Type B pancreatic cell (in vitro differentiated cells): ENCODE measurements around the gene CD244. TPM values are rescaled to one million over a fixed set of nuclear protein-coding genes. Genes with fewer than 3 reads are reported as not detected.

ENCODE experiments used
- DNase-seq: peaks from one replicate; pipeline ENCODE4 v3.0.0; 2021; ENCODE audit warnings: mixed read lengths; ENCODE audit not compliant: unreplicated experiment; ENCODE audit errors: extremely low spot score
- H3K27ac Mint-ChIP-seq: 2 replicates; pipeline ENCODE4 v1.8.0; 2021; ENCODE audit warnings: mild to moderate bottlenecking, mixed read lengths
- H3K27me3 Mint-ChIP-seq: 2 replicates; pipeline ENCODE4 v1.8.0; 2021; ENCODE audit warnings: mixed read lengths
- H3K36me3 Mint-ChIP-seq: 2 replicates; pipeline ENCODE4 v1.8.0; 2021; ENCODE audit warnings: mixed read lengths
- H3K4me1 Mint-ChIP-seq: one replicate; pipeline ENCODE4 v1.8.0; 2021; ENCODE audit warnings: mixed read lengths; ENCODE audit not compliant: unreplicated experiment
- H3K4me3 Mint-ChIP-seq: 2 replicates; pipeline ENCODE4 v1.8.0; 2021; ENCODE audit warnings: mild to moderate bottlenecking, mixed read lengths
- H3K9me3 Mint-ChIP-seq: 2 replicates; pipeline ENCODE4 v1.8.0; 2021; ENCODE audit warnings: mixed read lengths
- CTCF ChIP-seq: fragments of 200-600 bp; sonication (generic); conservative IDR thresholded peaks from 2 replicates; pipeline ENCODE4 v1.5.0; 2021; ENCODE audit warnings: antibody characterized with exemption, mild to moderate bottlenecking
- total RNA-seq: library from RNA; stranded (reverse); gene quantifications from 2 replicates; pipeline ENCODE4 v1.2.1, GENCODE V29; 2021; ENCODE audit warnings: low replicate concordance

CD244 gene
- total RNA-seq, 1 donor from 2014 or later = 0.56 TPM

GRCh38 chr1:160864173-160864572, 1.5 kb upstream of the CD244 start:
- Mint-ChIP-seq H3K27me3 (no peaks in the 10 kb centered on the region), H3K4me3 (no peak overlapping the region), H3K4me1 (no peaks in the 10 kb centered on the region), H3K36me3 (no peaks in the 10 kb centered on the region), H3K27ac (no peak overlapping the region), H3K9me3 (no peaks in the 10 kb centered on the region)
- no peak for DNase-seq
- no peak for TF ChIP-seq CTCF

- Mint-ChIP-seq H3K9me3 (no peaks in the 10 kb centered on the region), H3K4me3 (no peak overlapping the region), H3K27me3 (no peaks in the 10 kb centered on the region), H3K27ac (no peak overlapping the region), H3K4me1 (no peaks in the 10 kb centered on the region), H3K36me3 (no peaks in the 10 kb centered on the region)
- DNase-seq = no peak
- no peak for TF ChIP-seq CTCF
These were observed 1.1 kb upstream of the CD244 start for GRCh38 chr1:160863774-160864131.

- no peaks in the 10 kb centered on the region for H3K4me1 Mint-ChIP-seq
- no peak for TF ChIP-seq CTCF
- no peaks in the 10 kb centered on the region for H3K36me3 Mint-ChIP-seq
- no peaks in the 10 kb centered on the region for H3K27me3 Mint-ChIP-seq
- H3K9me3 Mint-ChIP-seq = no peaks in the 10 kb centered on the region
- no peak overlapping the region for H3K4me3 Mint-ChIP-seq
- no peak overlapping the region for H3K27ac Mint-ChIP-seq
- DNase-seq = no peak
These were observed 530 bp upstream of the CD244 start for GRCh38 chr1:160863061-160863773.

- Mint-ChIP-seq H3K4me1 (no peaks in the 10 kb centered on the region), H3K9me3 (no peaks in the 10 kb centered on the region), H3K27me3 (no peaks in the 10 kb centered on the region), H3K36me3 (no peaks in the 10 kb centered on the region), H3K4me3 (no peak overlapping the region), H3K27ac (no peak overlapping the region)
- TF ChIP-seq CTCF = no peak
- no peak for DNase-seq
These were observed 1.7 kb downstream of the CD244 start for GRCh38 chr1:160860840-160861505.

- H3K4me3 Mint-ChIP-seq = no peak overlapping the region
- no peak for DNase-seq
- no peaks in the 10 kb centered on the region for H3K9me3 Mint-ChIP-seq
- no peaks in the 10 kb centered on the region for H3K27me3 Mint-ChIP-seq
- H3K27ac Mint-ChIP-seq = no peak overlapping the region
- no peak for TF ChIP-seq CTCF
- no peaks in the 10 kb centered on the region for H3K4me1 Mint-ChIP-seq
- no peaks in the 10 kb centered on the region for H3K36me3 Mint-ChIP-seq
These were observed 3.5 kb downstream of the CD244 start for GRCh38 chr1:160859166-160859565.
